ENCODE results near the gene RSPRY1.

The RSPRY1 gene

GRCh38 chr16:57163842-57164241 is 22.3 kb upstream of the RSPRY1 start:
- POLR2A ChIA-PET: no interaction called here
- no peak for TF ChIP-seq CTCF (IDR thresholded peaks at IDR 0.05; ENCODE audit: control extremely low read depth, extremely low read depth, low read depth, missing control alignments)
- DNase-seq (ENCODE audit: extremely low spot score): no peak
- CTCF ChIA-PET: interaction anchor here (1.4 kb wide), 1 partner anchor 13 kb away, joined by 4 read pairs; no protein-coding TSS in a partner anchor

DNA sequence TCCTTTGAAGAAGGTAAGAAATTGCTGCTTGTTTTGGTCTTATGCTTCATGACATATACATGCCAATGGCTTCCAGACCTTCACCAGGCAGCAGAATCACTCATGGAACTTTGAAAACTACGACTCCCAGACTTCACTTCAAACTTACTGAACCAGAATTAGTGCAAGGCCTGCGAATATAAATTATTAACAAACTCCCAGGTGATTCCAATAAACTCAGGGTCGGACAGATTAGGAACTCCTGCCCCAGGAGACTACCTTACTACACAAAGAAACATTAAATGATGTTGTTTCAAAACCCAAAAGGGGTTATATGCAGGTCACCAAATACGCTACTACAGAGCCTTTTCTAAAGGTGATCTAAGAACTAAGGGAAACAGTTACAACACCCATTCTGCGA is 20.6 kb upstream of the RSPRY1 start:
- no peak for TF ChIP-seq CTCF (IDR thresholded peaks at IDR 0.05; ENCODE audit: control extremely low read depth, extremely low read depth, low read depth, missing control alignments)
- ChIA-PET CTCF (interaction anchor here (1.2 to 5.0 kb wide), 3 partner anchors 14 to 82 kb away, joined by 3 to 36 read pairs (median 10); no protein-coding TSS in a partner anchor), POLR2A (no interaction called here)
- DNase-seq (ENCODE audit: extremely low spot score): no peak

- no peak for DNase-seq (ENCODE audit: extremely low spot score)
- ChIA-PET CTCF (interaction anchor here (1.0 to 5.0 kb wide), 4 partner anchors 9 to 202 kb away, joined by 4 to 36 read pairs (median 8); no protein-coding TSS in a partner anchor), POLR2A (no interaction called here)
- no peak for TF ChIP-seq CTCF (IDR thresholded peaks at IDR 0.05; ENCODE audit: control extremely low read depth, extremely low read depth, low read depth, missing control alignments)
These were observed 20.2 kb upstream of the RSPRY1 start for GRCh38 chr16:57165938-57166337.

GRCh38 chr16:57166451-57166850 is 19.7 kb upstream of the RSPRY1 start:
- no peak for TF ChIP-seq CTCF (IDR thresholded peaks at IDR 0.05; ENCODE audit: control extremely low read depth, extremely low read depth, low read depth, missing control alignments)
- no peak for DNase-seq (ENCODE audit: extremely low spot score)
- CTCF ChIA-PET: interaction anchor here (0.8 to 5.0 kb wide), 7 partner anchors 8 to 202 kb away, joined by 3 to 36 read pairs (median 5); no protein-coding TSS in a partner anchor
- POLR2A ChIA-PET: no interaction called here

GRCh38 chr16:57166951-57167350 is 19.2 kb upstream of the RSPRY1 start:
- no peak for DNase-seq (ENCODE audit: extremely low spot score)
- CTCF ChIA-PET: interaction anchor here (0.8 to 5.0 kb wide), 7 partner anchors 8 to 203 kb away, joined by 3 to 36 read pairs (median 5); no protein-coding TSS in a partner anchor
- no peak for TF ChIP-seq CTCF (IDR thresholded peaks at IDR 0.05; ENCODE audit: control extremely low read depth, extremely low read depth, low read depth, missing control alignments)
- POLR2A ChIA-PET: no interaction called here

GRCh38 chr16:57167538-57167937 is 18.6 kb upstream of the RSPRY1 start:
- DNase-seq (ENCODE audit: extremely low spot score): no peak
- ChIA-PET POLR2A (interaction anchor here (0.6 kb wide), 1 partner anchor 116 kb away, joined by 3 read pairs; no protein-coding TSS in a partner anchor), CTCF (interaction anchor here (0.7 to 5.0 kb wide), 6 partner anchors 16 to 88 kb away, joined by 3 to 36 read pairs (median 4); no protein-coding TSS in a partner anchor)
- TF ChIP-seq CTCF (IDR thresholded peaks at IDR 0.05; ENCODE audit: control extremely low read depth, extremely low read depth, low read depth, missing control alignments): no peak

All from GM10248 (cell line).